K562 (cell line): Measurements from ENCODE around the gene TDRD3. TPM values are rescaled to one million over a fixed set of nuclear protein-coding genes. Genes with fewer than 3 reads are reported as not detected.

Source experiments
- ATAC-seq: fragments of 200-7000 bp; cut with Tn5 transposase; 3 replicates; pipeline ENCODE4 v1.9.1; 2020; ENCODE audit warnings: moderate library complexity
- BruUV-seq: library from RNA; stranded (reverse); fragments of 400-500 nt; replicated peaks from 2 replicates; lab custom pipeline; 2021; lab: Mats Ljungman, UMichigan
- CTCF ChIA-PET: fragments of 300-600 bp; formaldehyde crosslinking; extraction: SDS; loops from one replicate; lab custom pipeline; 2021; ENCODE audit warnings: low intra/inter-chr PET ratio; lab: Yijun Ruan, JAX
- POLR2A ChIA-PET: fragments of 300-600, 350-650 bp; sonication (Branson Sonifier 250); formaldehyde crosslinking; extraction: SDS; loops from one replicate; lab custom pipeline; 2021; ENCODE audit warnings: antibody characterized with exemption, inconsistent platforms; lab: Yijun Ruan, JAX
- DNase-seq, 4 experiments: peaks; one replicate each; pipeline versions ENCODE4 v3.0.0 to v3.0.0-alpha.2; 2011 to 2018; ENCODE audit warnings: low spot score in 3 of 4, mixed read lengths in 3 of 4; ENCODE audit errors: extremely low read depth in 1 of 4
- FAIRE-seq: peaks from 2 replicates; lab custom pipeline; 2011; peaks lifted over from hg19 to GRCh38; lab: Jason Lieb, UNC
- H2AFZ ChIP-seq: 2 replicates; pipeline ENCODE4 v1.6.0; 2011; ENCODE audit warnings: low read depth, low read length, control low read depth, inconsistent platforms
- H3K27ac ChIP-seq: fragments of 200-600 bp; 3 replicates; pipeline ENCODE4 v1.8.0; 2011; ENCODE audit warnings: low read depth, mild to moderate bottlenecking, control low read depth, inconsistent platforms, low read length, moderate library complexity, mixed read lengths; ENCODE audit errors: extremely low read depth
- H3K27me3 ChIP-seq, 2 experiments: fragments of 300-600 bp in 1 of 2; 2 replicates in 1 of 2; 3 replicates in 1 of 2; pipeline versions ENCODE4 v1.6.0 to v1.8.0; 2011; ENCODE audit warnings: inconsistent platforms in 2 of 2, low read length in 2 of 2, mild to moderate bottlenecking in 1 of 2, mixed read lengths in 1 of 2, moderate library complexity in 1 of 2; ENCODE audit not compliant: control insufficient read depth in 2 of 2, insufficient read depth in 2 of 2
- H3K36me3 ChIP-seq: fragments of 300-600 bp; 3 replicates; pipeline ENCODE4 v1.8.0; 2011; ENCODE audit warnings: mild to moderate bottlenecking, low read length, inconsistent platforms; ENCODE audit not compliant: control insufficient read depth, insufficient read depth
- H3K4me1 ChIP-seq, 2 experiments: fragments of 200-600 bp in 1 of 2; replicated peaks in 1 of 2; 2 replicates in 1 of 2; 3 replicates in 1 of 2; pipeline versions ENCODE4 v1.5.1 to v1.8.0; 2011; ENCODE audit warnings: inconsistent platforms in 2 of 2, low read length in 2 of 2, mild to moderate bottlenecking in 1 of 2, mixed read lengths in 1 of 2, moderate library complexity in 1 of 2; ENCODE audit not compliant: control insufficient read depth in 2 of 2, insufficient read depth in 2 of 2
- H3K4me2 ChIP-seq: 2 replicates; pipeline ENCODE4 v1.6.1; 2011; ENCODE audit warnings: low read length, control low read depth, inconsistent platforms, mixed read lengths; ENCODE audit not compliant: insufficient read depth
- H3K4me3 ChIP-seq: fragments of 200-600 bp; sonication (generic), shearing (Covaris generic); 2 replicates; pipeline ENCODE4 v1.5.1; 2016; ENCODE audit warnings: control low read depth, inconsistent platforms
- H3K79me2 ChIP-seq: fragments of 200-600 bp; 3 replicates; pipeline ENCODE4 v1.8.0; 2011; ENCODE audit warnings: low read length, inconsistent platforms; ENCODE audit not compliant: control insufficient read depth, insufficient read depth
- H3K9ac ChIP-seq, 2 experiments: 2 replicates each; pipeline versions ENCODE4 v1.6.0 to v1.6.1; 2011; ENCODE audit warnings: low read depth in 2 of 2, low read length in 2 of 2, control low read depth in 1 of 2, inconsistent platforms in 1 of 2, mild to moderate bottlenecking in 1 of 2, mixed read lengths in 1 of 2; ENCODE audit not compliant: insufficient read depth in 1 of 2
- H3K9me1 ChIP-seq: one replicate; pipeline ENCODE4 v1.6.0; 2011; ENCODE audit warnings: inconsistent platforms, mild to moderate bottlenecking, low read length, moderate library complexity; ENCODE audit not compliant: control insufficient read depth, insufficient read depth
- H3K9me3 ChIP-seq: replicated peaks from 2 replicates; pipeline ENCODE4 v1.5.1; 2011; ENCODE audit warnings: low read depth, low read length, inconsistent platforms; ENCODE audit not compliant: control insufficient read depth, insufficient read depth
- H4K20me1 ChIP-seq: replicated peaks from 2 replicates; pipeline ENCODE4 v1.6.1; 2011; ENCODE audit warnings: low read length, inconsistent platforms, mixed read lengths; ENCODE audit not compliant: control insufficient read depth, insufficient read depth
- E2F5 ChIP-seq: sonication (generic); formaldehyde crosslinking; IDR thresholded peaks from 2 replicates; pipeline ENCODE4 v1.8.0; 2022; ENCODE audit warnings: mild to moderate bottlenecking, missing genetic modification reagents
- ESRRB ChIP-seq: fragments of 250-450 bp; sonication (Bioruptor Pico); IDR thresholded peaks from 2 replicates; pipeline ENCODE4 v1.5.0; 2020; ENCODE audit warnings: mild to moderate bottlenecking, moderate library complexity, borderline replicate concordance
- GABPB1 ChIP-seq: sonication (generic); formaldehyde crosslinking; IDR thresholded peaks from 2 replicates; pipeline ENCODE4 v1.8.0; 2022; ENCODE audit warnings: mild to moderate bottlenecking, missing genetic modification reagents
- IRF1 ChIP-seq: sonication (generic); formaldehyde crosslinking; IDR thresholded peaks from 2 replicates; pipeline ENCODE4 v1.8.0; 2022; ENCODE audit warnings: missing genetic modification reagents, mild to moderate bottlenecking, borderline replicate concordance
- KLF6 ChIP-seq: fragments of 250-450 bp; sonication (Bioruptor Pico); IDR thresholded peaks from 2 replicates; pipeline ENCODE4 v1.4.0; 2020; ENCODE audit warnings: mild to moderate bottlenecking, moderate library complexity, borderline replicate concordance
- MAZ ChIP-seq, 2 experiments: fragments of 450-650 bp in 1 of 2; sonication (generic) in 1 of 2; formaldehyde crosslinking; IDR thresholded peaks in 1 of 2; conservative IDR thresholded peaks in 1 of 2; 2 replicates each; pipeline versions ENCODE4 v1.4.0 to v1.5.0; 2020; ENCODE audit warnings: mild to moderate bottlenecking in 1 of 2, missing genetic modification reagents in 1 of 2
- NFE2 ChIP-seq: IDR thresholded peaks from 2 replicates; pipeline ENCODE4 v1.6.1; 2014; ENCODE audit warnings: antibody characterized with exemption, low read depth
- NFXL1 ChIP-seq: fragments of 450-650 bp; formaldehyde crosslinking; IDR thresholded peaks from 2 replicates; pipeline ENCODE4 v1.4.0; 2021; ENCODE audit warnings: mild to moderate bottlenecking
- POLR2G ChIP-seq: fragments of 200-400 bp; formaldehyde crosslinking; IDR thresholded peaks from 2 replicates; pipeline ENCODE4 v1.6.1; 2017; ENCODE audit warnings: low read depth, mild to moderate bottlenecking, antibody characterized with exemption, low read length, moderate library complexity
- RBM17 ChIP-seq: fragments of 200-400 bp; formaldehyde crosslinking; IDR thresholded peaks from 2 replicates; pipeline ENCODE4 v1.6.1; 2017; ENCODE audit warnings: low read depth, mild to moderate bottlenecking, low read length, borderline replicate concordance
- TCF7L2 ChIP-seq: fragments of 150-350 bp; IDR thresholded peaks from 2 replicates; pipeline ENCODE4 v1.6.1; 2016; ENCODE audit warnings: low read depth, mild to moderate bottlenecking, low read length, moderate library complexity
- TRIM28 ChIP-seq: fragments of 450-650 bp; IDR thresholded peaks from 2 replicates; pipeline ENCODE4 v1.6.1; 2017
- XRCC3 ChIP-seq: fragments of 450-650 bp; IDR thresholded peaks from 2 replicates; pipeline ENCODE4 v1.6.1; 2017; ENCODE audit warnings: mild to moderate bottlenecking, moderate library complexity
- ZBTB12 ChIP-seq: fragments of 250-450 bp; sonication (Bioruptor Pico); IDR thresholded peaks from 2 replicates; pipeline ENCODE4 v1.4.0; 2020
- ZNF212 ChIP-seq: fragments of 450-650 bp; formaldehyde crosslinking; IDR thresholded peaks from 2 replicates; pipeline ENCODE4 v1.4.0; 2020; ENCODE audit warnings: mild to moderate bottlenecking
- ZNF79 ChIP-seq: fragments of 250-450 bp; sonication (Bioruptor Pico); IDR thresholded peaks from 2 replicates; pipeline ENCODE4 v1.4.0; 2020; ENCODE audit warnings: low read depth, mild to moderate bottlenecking, moderate library complexity
- WGBS: fragments of 100-300 bp; shearing (Covaris generic); methylation state at CpG from one replicate; pipeline ENCODE4 v1.1.6; 2016; ENCODE audit warnings: low coverage, mixed read lengths; ENCODE audit not compliant: insufficient coverage; ENCODE audit errors: missing lambda C conversion rate; 5-methylcytosine and 5-hydroxymethylcytosine counted together
- in situ Hi-C: fragments of 300-500 bp; cut with MboI; formaldehyde crosslinking; loops from 4 replicates; pipeline ENCODE4 v1.15.0; 2018; ENCODE audit warnings: inconsistent platforms, mixed read lengths
- intact Hi-C: fragments of 100-400 bp; cut with micrococcal nuclease; formaldehyde crosslinking; loops from 2 replicates; pipeline ENCODE4 v1.14.2; 2022
- polyA plus RNA-seq, 8 experiments: library from polyadenylated mRNA; depleted of rRNA in 4 of 8; stranded (reverse) in 5 of 8; unstranded in 3 of 8; fragments of >200 nt; fragmentation: Nextera tagmentation in 2 of 8; fragmentation: Illumina TruSeq in 1 of 8; extraction: Ambion mirVana in 2 of 8; extraction: Trizol in 1 of 8; gene quantifications; 2 replicates each; pipeline versions ENCODE4 v1.2.1 to v1.2.3, GENCODE V29; 2011 to 2014; ENCODE audit warnings: inconsistent platforms in 1 of 8, missing spikeins in 1 of 8
- total RNA-seq, 7 experiments: library from RNA; depleted of rRNA in 6 of 7; stranded (reverse); fragments of >200 nt in 6 of 7; fragmentation: Illumina TruSeq in 2 of 7; extraction: Trizol in 2 of 7; gene quantifications; 2 replicates each; pipeline versions ENCODE4 v1.2.1 to v1.2.3, GENCODE V29; 2011 to 2021; ENCODE audit warnings: low replicate concordance in 1 of 7

TDRD3 gene
- total and polyA plus RNA-seq, 9 of the 15 experiments (the other 6 are each of a cell fraction or from before 2014, with no cell fraction given): 3.6 to 16.4 (median 9.5) TPM

- H3K9me3 ChIP-seq: no peaks in the 10 kb centered on the region
- H3K4me3 ChIP-seq: no peak overlapping the region
- no peak overlapping the region for H3K4me2 ChIP-seq
- ChIA-PET CTCF (no interaction called here), POLR2A (no interaction called here)
- no peaks in the 10 kb centered on the region for H3K27me3 ChIP-seq
- H3K9ac ChIP-seq: no peak overlapping the region
- in situ Hi-C loops: no loop called here
- TF ChIP-seq ZNF79 (CRISPR knock-in tag): no peak
- TF ChIP-seq NFXL1 (CRISPR knock-in tag): no peak
- TF ChIP-seq ESRRB (CRISPR knock-in tag): no peak
- no peak for TF ChIP-seq E2F5
- no peak for TF ChIP-seq XRCC3
- no peak for TF ChIP-seq IRF1
- TF ChIP-seq TCF7L2: no peak
- TF ChIP-seq ZNF212 (CRISPR knock-in tag): no peak
- TF ChIP-seq NFE2: no peak
- TF ChIP-seq ZBTB12 (CRISPR knock-in tag): no peak
- TF ChIP-seq RBM17: no peak
- no peak for TF ChIP-seq GABPB1 (CRISPR knock-in tag)
- no peak for TF ChIP-seq MAZ (CRISPR knock-in tag; conservative IDR thresholded peaks at IDR 0.05 in 1 of 2, IDR thresholded peaks at IDR 0.05 in 1 of 2)
- TF ChIP-seq TRIM28: no peak
- no peak for TF ChIP-seq POLR2G
- no peak for TF ChIP-seq KLF6 (CRISPR knock-in tag)
- no peak overlapping the region for H3K27ac ChIP-seq
- no peaks in the 10 kb centered on the region for H3K4me1 ChIP-seq
- H3K36me3 ChIP-seq: no peaks in the 10 kb centered on the region
- intact Hi-C loops: no loop called here
- H3K9me1 ChIP-seq: no peaks in the 10 kb centered on the region
- no peaks in the 10 kb centered on the region for H3K79me2 ChIP-seq
- H2AFZ ChIP-seq: no peak overlapping the region
- DNase-seq (peak in 2 of 4 experiments; percentile 11 to 13), ATAC-seq (peak; percentile 42; the same call in 1 of the 3 replicates), FAIRE-seq (no peak)
- no peaks in the 10 kb centered on the region for H4K20me1 ChIP-seq
- BruUV-seq: no TSS peak
- WGBS: 11% methylated on average over 3 of the region's 3 CpGs
Measured at GRCh38 chr13:60379837-60380565, 17.0 kb upstream of the TDRD3 start.
